ENCODE results near the gene ACVRL1. TPM values are rescaled to one million over a fixed set of nuclear protein-coding genes. Genes with fewer than 3 reads are reported as not detected.
A peak's percentile ranks its signal among the peaks of the same experiment; 100 is the strongest.

Gene ACVRL1
- total RNA-seq, 1 experiment from 2014 or later: 0.98 TPM

- TF ChIP-seq, protein P1, sequence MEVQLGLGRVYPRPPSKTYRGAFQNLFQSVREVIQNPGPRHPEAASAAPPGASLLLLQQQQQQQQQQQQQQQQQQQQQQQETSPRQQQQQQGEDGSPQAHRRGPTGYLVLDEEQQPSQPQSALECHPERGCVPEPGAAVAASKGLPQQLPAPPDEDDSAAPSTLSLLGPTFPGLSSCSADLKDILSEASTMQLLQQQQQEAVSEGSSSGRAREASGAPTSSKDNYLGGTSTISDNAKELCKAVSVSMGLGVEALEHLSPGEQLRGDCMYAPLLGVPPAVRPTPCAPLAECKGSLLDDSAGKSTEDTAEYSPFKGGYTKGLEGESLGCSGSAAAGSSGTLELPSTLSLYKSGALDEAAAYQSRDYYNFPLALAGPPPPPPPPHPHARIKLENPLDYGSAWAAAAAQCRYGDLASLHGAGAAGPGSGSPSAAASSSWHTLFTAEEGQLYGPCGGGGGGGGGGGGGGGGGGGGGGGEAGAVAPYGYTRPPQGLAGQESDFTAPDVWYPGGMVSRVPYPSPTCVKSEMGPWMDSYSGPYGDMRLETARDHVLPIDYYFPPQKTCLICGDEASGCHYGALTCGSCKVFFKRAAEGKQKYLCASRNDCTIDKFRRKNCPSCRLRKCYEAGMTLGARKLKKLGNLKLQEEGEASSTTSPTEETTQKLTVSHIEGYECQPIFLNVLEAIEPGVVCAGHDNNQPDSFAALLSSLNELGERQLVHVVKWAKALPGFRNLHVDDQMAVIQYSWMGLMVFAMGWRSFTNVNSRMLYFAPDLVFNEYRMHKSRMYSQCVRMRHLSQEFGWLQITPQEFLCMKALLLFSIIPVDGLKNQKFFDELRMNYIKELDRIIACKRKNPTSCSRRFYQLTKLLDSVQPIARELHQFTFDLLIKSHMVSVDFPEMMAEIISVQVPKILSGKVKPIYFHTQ (CRISPR knock-in tag; IDR thresholded peaks at IDR 0.05): no peak
- TF ChIP-seq, protein P2, sequence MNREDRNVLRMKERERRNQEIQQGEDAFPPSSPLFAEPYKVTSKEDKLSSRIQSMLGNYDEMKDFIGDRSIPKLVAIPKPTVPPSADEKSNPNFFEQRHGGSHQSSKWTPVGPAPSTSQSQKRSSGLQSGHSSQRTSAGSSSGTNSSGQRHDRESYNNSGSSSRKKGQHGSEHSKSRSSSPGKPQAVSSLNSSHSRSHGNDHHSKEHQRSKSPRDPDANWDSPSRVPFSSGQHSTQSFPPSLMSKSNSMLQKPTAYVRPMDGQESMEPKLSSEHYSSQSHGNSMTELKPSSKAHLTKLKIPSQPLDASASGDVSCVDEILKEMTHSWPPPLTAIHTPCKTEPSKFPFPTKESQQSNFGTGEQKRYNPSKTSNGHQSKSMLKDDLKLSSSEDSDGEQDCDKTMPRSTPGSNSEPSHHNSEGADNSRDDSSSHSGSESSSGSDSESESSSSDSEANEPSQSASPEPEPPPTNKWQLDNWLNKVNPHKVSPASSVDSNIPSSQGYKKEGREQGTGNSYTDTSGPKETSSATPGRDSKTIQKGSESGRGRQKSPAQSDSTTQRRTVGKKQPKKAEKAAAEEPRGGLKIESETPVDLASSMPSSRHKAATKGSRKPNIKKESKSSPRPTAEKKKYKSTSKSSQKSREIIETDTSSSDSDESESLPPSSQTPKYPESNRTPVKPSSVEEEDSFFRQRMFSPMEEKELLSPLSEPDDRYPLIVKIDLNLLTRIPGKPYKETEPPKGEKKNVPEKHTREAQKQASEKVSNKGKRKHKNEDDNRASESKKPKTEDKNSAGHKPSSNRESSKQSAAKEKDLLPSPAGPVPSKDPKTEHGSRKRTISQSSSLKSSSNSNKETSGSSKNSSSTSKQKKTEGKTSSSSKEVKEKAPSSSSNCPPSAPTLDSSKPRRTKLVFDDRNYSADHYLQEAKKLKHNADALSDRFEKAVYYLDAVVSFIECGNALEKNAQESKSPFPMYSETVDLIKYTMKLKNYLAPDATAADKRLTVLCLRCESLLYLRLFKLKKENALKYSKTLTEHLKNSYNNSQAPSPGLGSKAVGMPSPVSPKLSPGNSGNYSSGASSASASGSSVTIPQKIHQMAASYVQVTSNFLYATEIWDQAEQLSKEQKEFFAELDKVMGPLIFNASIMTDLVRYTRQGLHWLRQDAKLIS (CRISPR knock-in tag; IDR thresholded peaks at IDR 0.05; ENCODE audit: borderline replicate concordance): no peak
- TF ChIP-seq SMAD4 (CRISPR knock-in tag; IDR thresholded peaks at IDR 0.05) (no peak), HMGA2 (CRISPR knock-in tag; IDR thresholded peaks at IDR 0.05) (no peak), CREM (CRISPR knock-in tag; IDR thresholded peaks at IDR 0.05) (no peak), MXD4 (CRISPR knock-in tag; IDR thresholded peaks at IDR 0.05; ENCODE audit: borderline replicate concordance) (no peak), OVOL2 (CRISPR knock-in tag; IDR thresholded peaks at IDR 0.05; ENCODE audit: borderline replicate concordance) (no peak)
- TF ChIP-seq, protein P3, sequence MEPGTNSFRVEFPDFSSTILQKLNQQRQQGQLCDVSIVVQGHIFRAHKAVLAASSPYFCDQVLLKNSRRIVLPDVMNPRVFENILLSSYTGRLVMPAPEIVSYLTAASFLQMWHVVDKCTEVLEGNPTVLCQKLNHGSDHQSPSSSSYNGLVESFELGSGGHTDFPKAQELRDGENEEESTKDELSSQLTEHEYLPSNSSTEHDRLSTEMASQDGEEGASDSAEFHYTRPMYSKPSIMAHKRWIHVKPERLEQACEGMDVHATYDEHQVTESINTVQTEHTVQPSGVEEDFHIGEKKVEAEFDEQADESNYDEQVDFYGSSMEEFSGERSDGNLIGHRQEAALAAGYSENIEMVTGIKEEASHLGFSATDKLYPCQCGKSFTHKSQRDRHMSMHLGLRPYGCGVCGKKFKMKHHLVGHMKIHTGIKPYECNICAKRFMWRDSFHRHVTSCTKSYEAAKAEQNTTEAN (CRISPR knock-in tag; IDR thresholded peaks at IDR 0.05): no peak
These were observed 18.7 kb upstream of the ACVRL1 start (continued) for GRCh38 chr12:51888316-51889215.

- ChIA-PET CTCF (interaction anchor here (0.6 to 4.9 kb wide), 27 partner anchors 10 to 829 kb away, joined by 3 to 57 read pairs (median 6); partner anchors contain the start of genes ACVRL1, FIGNL2 and TAMALIN), POLR2A (interaction anchor here (1.3 kb wide), 1 partner anchor 26 kb away, joined by 4 read pairs; no protein-coding TSS in a partner anchor)
- peaks cover 6% of the 10 kb centered on the region for H3K9me3 Mint-ChIP-seq
These were observed 17.8 kb upstream of the ACVRL1 start for GRCh38 chr12:51889216-51890132.

More at GRCh38 chr12:51889216-51890132, 17.8 kb upstream of the ACVRL1 start:
- ATAC-seq (peak; percentile 29), DNase-seq (ENCODE audit: low spot score) (no peak)
- H3K27me3 Mint-ChIP-seq (ENCODE audit: low read depth): peaks cover 14% of the 10 kb centered on the region
- peaks cover 25% of the 10 kb centered on the region for H3K4me1 Mint-ChIP-seq
- no peaks in the 10 kb centered on the region for H3K36me3 Mint-ChIP-seq
- no peak overlapping the region for H3K4me3 Mint-ChIP-seq
- H3K27ac Mint-ChIP-seq: no peak overlapping the region
- TF ChIP-seq FOXP1 (CRISPR knock-in tag; IDR thresholded peaks at IDR 0.05; ENCODE audit: borderline replicate concordance) (no peak), ZNF671 (CRISPR knock-in tag; IDR thresholded peaks at IDR 0.05) (no peak)
- TF ChIP-seq, protein P4, sequence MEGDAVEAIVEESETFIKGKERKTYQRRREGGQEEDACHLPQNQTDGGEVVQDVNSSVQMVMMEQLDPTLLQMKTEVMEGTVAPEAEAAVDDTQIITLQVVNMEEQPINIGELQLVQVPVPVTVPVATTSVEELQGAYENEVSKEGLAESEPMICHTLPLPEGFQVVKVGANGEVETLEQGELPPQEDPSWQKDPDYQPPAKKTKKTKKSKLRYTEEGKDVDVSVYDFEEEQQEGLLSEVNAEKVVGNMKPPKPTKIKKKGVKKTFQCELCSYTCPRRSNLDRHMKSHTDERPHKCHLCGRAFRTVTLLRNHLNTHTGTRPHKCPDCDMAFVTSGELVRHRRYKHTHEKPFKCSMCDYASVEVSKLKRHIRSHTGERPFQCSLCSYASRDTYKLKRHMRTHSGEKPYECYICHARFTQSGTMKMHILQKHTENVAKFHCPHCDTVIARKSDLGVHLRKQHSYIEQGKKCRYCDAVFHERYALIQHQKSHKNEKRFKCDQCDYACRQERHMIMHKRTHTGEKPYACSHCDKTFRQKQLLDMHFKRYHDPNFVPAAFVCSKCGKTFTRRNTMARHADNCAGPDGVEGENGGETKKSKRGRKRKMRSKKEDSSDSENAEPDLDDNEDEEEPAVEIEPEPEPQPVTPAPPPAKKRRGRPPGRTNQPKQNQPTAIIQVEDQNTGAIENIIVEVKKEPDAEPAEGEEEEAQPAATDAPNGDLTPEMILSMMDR (IDR thresholded peaks at IDR 0.05): peak; percentile 38; the same call in 1 of the 2 replicates
- TF ChIP-seq, protein P2 (CRISPR knock-in tag; IDR thresholded peaks at IDR 0.05; ENCODE audit: borderline replicate concordance): no peak

All from WTC11 (cell line).